Neural progenitor cell (in vitro differentiated cells): ENCODE measurements around the gene CMTM4. TPM values are rescaled to one million over a fixed set of nuclear protein-coding genes. Genes with fewer than 3 reads are reported as not detected.

Experiments
- DNase-seq: peaks from one replicate; pipeline ENCODE4 v3.0.0-alpha.2; 2016; ENCODE audit warnings: low spot score
- H2AFZ ChIP-seq: fragments of 200-600 bp; sonication (generic); replicated peaks from 2 replicates; pipeline ENCODE4 v1.6.1; 2016; ENCODE audit warnings: antibody characterized with exemption
- H3F3A ChIP-seq: fragments of 200-600 bp; sonication (generic); 2 replicates; pipeline ENCODE4 v1.6.1; 2016; ENCODE audit warnings: antibody characterized with exemption, low read depth
- H3K27ac ChIP-seq: fragments of 200-600 bp; sonication (generic); 2 replicates; pipeline ENCODE4 v1.5.1; 2016; ENCODE audit warnings: mild to moderate bottlenecking
- H3K27me3 ChIP-seq: fragments of 200-600 bp; sonication (generic); 2 replicates; pipeline ENCODE4 v1.6.1; 2016; ENCODE audit warnings: mild to moderate bottlenecking, moderate library complexity
- H3K36me3 ChIP-seq: fragments of 200-600 bp; sonication (generic); 2 replicates; pipeline ENCODE4 v1.5.1; 2016
- H3K4me1 ChIP-seq: fragments of 200-600 bp; sonication (generic); 2 replicates; pipeline ENCODE4 v1.6.1; 2016; ENCODE audit warnings: mixed run types
- H3K4me2 ChIP-seq: fragments of 200-600 bp; sonication (generic); 2 replicates; pipeline ENCODE4 v1.6.1; 2016
- H3K4me3 ChIP-seq: fragments of 200-600 bp; sonication (generic); 2 replicates; pipeline ENCODE4 v1.5.1; 2016
- H3K79me2 ChIP-seq: fragments of 200-600 bp; sonication (generic); 2 replicates; pipeline ENCODE4 v1.6.1; 2016; ENCODE audit warnings: low read depth
- H3K9ac ChIP-seq: fragments of 200-600 bp; sonication (generic); 2 replicates; pipeline ENCODE4 v1.6.1; 2016
- H3K9me3 ChIP-seq: fragments of 200-600 bp; sonication (generic); 2 replicates; pipeline ENCODE4 v1.5.1; 2016; ENCODE audit warnings: low read depth
- H4K20me1 ChIP-seq: fragments of 200-600 bp; sonication (generic); 2 replicates; pipeline ENCODE4 v1.6.1; 2016; ENCODE audit warnings: low read depth
- H3K27ac Mint-ChIP-seq: 3 replicates; pipeline ENCODE4 v1.8.0; 2021; ENCODE audit warnings: mixed read lengths
- H3K27me3 Mint-ChIP-seq: 2 replicates; pipeline ENCODE4 v1.8.0; 2022; ENCODE audit warnings: low read depth, mild to moderate bottlenecking, inconsistent platforms, moderate library complexity, mixed read lengths; ENCODE audit not compliant: insufficient read depth
- H3K36me3 Mint-ChIP-seq: 3 replicates; pipeline ENCODE4 v1.8.0; 2021; ENCODE audit warnings: mixed read lengths
- H3K4me1 Mint-ChIP-seq: 3 replicates; pipeline ENCODE4 v1.8.0; 2021; ENCODE audit warnings: mixed read lengths
- H3K4me3 Mint-ChIP-seq: 3 replicates; pipeline ENCODE4 v1.8.0; 2021; ENCODE audit warnings: mild to moderate bottlenecking, moderate library complexity, mixed read lengths
- H3K9me3 Mint-ChIP-seq: 3 replicates; pipeline ENCODE4 v1.8.0; 2020; ENCODE audit warnings: mixed read lengths
- CTCF ChIP-seq: fragments of 200-600 bp; sonication (generic); IDR thresholded peaks from 2 replicates; pipeline ENCODE4 v1.5.1; 2017; ENCODE audit warnings: antibody characterized with exemption, mild to moderate bottlenecking
- EZH2 ChIP-seq: fragments of 200-600 bp; sonication (generic); IDR thresholded peaks from 2 replicates; pipeline ENCODE4 v1.6.1; 2017; ENCODE audit warnings: antibody characterized with exemption, mild to moderate bottlenecking, moderate library complexity
- EZH2phosphoT487 ChIP-seq: fragments of 200-600 bp; sonication (generic); IDR thresholded peaks from 2 replicates; pipeline ENCODE4 v1.6.1; 2017; ENCODE audit warnings: antibody characterized with exemption
- total RNA-seq: library from RNA; depleted of rRNA; stranded (reverse); fragments of >200 nt; gene quantifications from 2 replicates; pipeline ENCODE4 v1.2.3, GENCODE V29; 2015; ENCODE audit warnings: low replicate concordance

Gene CMTM4
- total RNA-seq, 1 donor from 2014 or later, result 25.9 TPM

- no peak overlapping the region for H3K27ac Mint-ChIP-seq
- no peaks in the 10 kb centered on the region for H3F3A ChIP-seq
- H3K4me3 Mint-ChIP-seq, result no peak overlapping the region
- no peaks in the 10 kb centered on the region for H3K27me3 ChIP-seq
- no peaks in the 10 kb centered on the region for H3K36me3 Mint-ChIP-seq
- no peak overlapping the region for H3K9ac ChIP-seq
- no peaks in the 10 kb centered on the region for H3K4me1 Mint-ChIP-seq
- no peak overlapping the region for H3K4me3 ChIP-seq
- no peaks in the 10 kb centered on the region for H3K9me3 Mint-ChIP-seq
- no peaks in the 10 kb centered on the region for H3K9me3 ChIP-seq
- no peaks in the 10 kb centered on the region for H3K27me3 Mint-ChIP-seq
- H3K27ac ChIP-seq, result no peak overlapping the region
- H3K36me3 ChIP-seq, result no peaks in the 10 kb centered on the region
- no peak for DNase-seq
- no peak overlapping the region for H3K4me2 ChIP-seq
- H3K79me2 ChIP-seq, result no peaks in the 10 kb centered on the region
- no peaks in the 10 kb centered on the region for H4K20me1 ChIP-seq
- TF ChIP-seq EZH2phosphoT487 (no peak), CTCF (no peak), EZH2 (no peak)
- H3K4me1 ChIP-seq, result no peaks in the 10 kb centered on the region
- H2AFZ ChIP-seq, result no peak overlapping the region
These were observed 25.7 kb downstream of the CMTM4 start for GRCh38 chr16:66670691-66671388.

- Mint-ChIP-seq H3K9me3 (no peaks in the 10 kb centered on the region), H3K27ac (no peak overlapping the region), H3K36me3 (peaks cover 2% of the 10 kb centered on the region), H3K4me3 (no peak overlapping the region), H3K4me1 (no peaks in the 10 kb centered on the region), H3K27me3 (no peaks in the 10 kb centered on the region)
- Histone ChIP-seq H4K20me1 (no peaks in the 10 kb centered on the region), H3K4me2 (no peak overlapping the region), H3K36me3 (no peaks in the 10 kb centered on the region), H3K27ac (no peak overlapping the region), H2AFZ (no peak overlapping the region), H3K79me2 (no peaks in the 10 kb centered on the region), H3F3A (no peaks in the 10 kb centered on the region), H3K4me3 (no peak overlapping the region), H3K9ac (no peak overlapping the region), H3K4me1 (no peaks in the 10 kb centered on the region), H3K27me3 (no peaks in the 10 kb centered on the region), H3K9me3 (no peaks in the 10 kb centered on the region)
- no peak for DNase-seq
- TF ChIP-seq EZH2phosphoT487, result no peak
- no peak for TF ChIP-seq EZH2
- no peak for TF ChIP-seq CTCF
These were observed 27.6 kb downstream of the CMTM4 start for GRCh38 chr16:66668777-66669444.

GRCh38 chr16:66667944-66668343, 28.6 kb downstream of the CMTM4 start:
- no peaks in the 10 kb centered on the region for H3K27me3 Mint-ChIP-seq
- H3K4me1 Mint-ChIP-seq, result peaks cover 1% of the 10 kb centered on the region
- no peaks in the 10 kb centered on the region for H3K9me3 Mint-ChIP-seq
- H3K9me3 ChIP-seq, result no peaks in the 10 kb centered on the region
- H3K79me2 ChIP-seq, result no peaks in the 10 kb centered on the region
- H3K4me3 Mint-ChIP-seq, result no peak overlapping the region
- H3K27ac Mint-ChIP-seq, result no peak overlapping the region
- no peak for TF ChIP-seq EZH2phosphoT487
- no peak for TF ChIP-seq CTCF
- TF ChIP-seq EZH2, result no peak
- H3K36me3 ChIP-seq, result no peaks in the 10 kb centered on the region
- H2AFZ ChIP-seq, result no peak overlapping the region
- H3K27me3 ChIP-seq, result no peaks in the 10 kb centered on the region
- DNase-seq, result no peak
- H3K4me3 ChIP-seq, result no peak overlapping the region
- no peaks in the 10 kb centered on the region for H4K20me1 ChIP-seq
- peaks cover 2% of the 10 kb centered on the region for H3K36me3 Mint-ChIP-seq
- no peak overlapping the region for H3K9ac ChIP-seq
- no peak overlapping the region for H3K27ac ChIP-seq
- H3K4me1 ChIP-seq, result no peaks in the 10 kb centered on the region
- no peaks in the 10 kb centered on the region for H3F3A ChIP-seq
- no peak overlapping the region for H3K4me2 ChIP-seq
